Mucosa of rectum (tissue), 2 donors: Measurements from ENCODE around the gene STAM.
A peak's percentile ranks its signal among the peaks of the same experiment; 100 is the strongest.

Experiments
- H3K27ac ChIP-seq, 2 donors: one replicate each; pipeline ENCODE4 v1.7.0; 2013; ENCODE audit warnings: inconsistent platforms in 2 of 2, low read depth in 2 of 2, low read length in 2 of 2
- H3K27me3 ChIP-seq, 2 donors: one replicate each; pipeline ENCODE4 v1.7.0; 2013; ENCODE audit warnings: low read length in 2 of 2; ENCODE audit not compliant: control insufficient read depth in 2 of 2, insufficient read depth in 2 of 2
- H3K36me3 ChIP-seq, 2 donors: one replicate each; pipeline ENCODE4 v1.7.0; 2013; ENCODE audit warnings: low read length in 2 of 2; ENCODE audit not compliant: control insufficient read depth in 2 of 2, insufficient read depth in 2 of 2
- H3K4me1 ChIP-seq, 2 donors: one replicate each; pipeline ENCODE4 v1.7.0; 2013; ENCODE audit warnings: low read length in 2 of 2, mild to moderate bottlenecking in 1 of 2; ENCODE audit not compliant: control insufficient read depth in 2 of 2, insufficient read depth in 2 of 2
- H3K4me3 ChIP-seq, 2 donors: one replicate each; pipeline ENCODE4 v1.7.0; 2013; ENCODE audit warnings: low read length in 2 of 2
- H3K9ac ChIP-seq, 2 donors: one replicate each; pipeline ENCODE4 v1.7.0; 2013; ENCODE audit warnings: low read length in 2 of 2, low read depth in 1 of 2, mild to moderate bottlenecking in 1 of 2
- H3K9me3 ChIP-seq, 2 donors: one replicate each; pipeline ENCODE4 v1.7.0; 2013; ENCODE audit warnings: low read length in 2 of 2; ENCODE audit not compliant: control insufficient read depth in 2 of 2
- donor health status: healthy.
- donor health status: Normal muscosa, but diverticular disease.

STAM gene

GRCh38 chr10:17645621-17646345, 1.8 kb downstream of the STAM start:
- H3K27me3 ChIP-seq, result no peaks in the 10 kb centered on the region
- peaks cover 17 to 20% of the 10 kb centered on the region in 2 donors for H3K4me1 ChIP-seq
- peak overlapping the region; percentile 20 to 99 for H3K4me3 ChIP-seq
- H3K9me3 ChIP-seq, result no peaks in the 10 kb centered on the region
- peak overlapping the region in 1 of 2 donors; percentile 28 for H3K9ac ChIP-seq
- peaks cover 0 to 2% of the 10 kb centered on the region in 2 donors for H3K36me3 ChIP-seq
- H3K27ac ChIP-seq, result no peak overlapping the region

GRCh38 chr10:17647326-17647725, 3.4 kb downstream of the STAM start:
- Histone ChIP-seq H3K9me3 (no peaks in the 10 kb centered on the region), H3K27ac (no peak overlapping the region), H3K27me3 (no peaks in the 10 kb centered on the region), H3K4me3 (no peak overlapping the region), H3K9ac (no peak overlapping the region), H3K4me1 (peaks cover 17 to 20% of the 10 kb centered on the region in 2 donors), H3K36me3 (peaks cover 0 to 2% of the 10 kb centered on the region in 2 donors)

DNA sequence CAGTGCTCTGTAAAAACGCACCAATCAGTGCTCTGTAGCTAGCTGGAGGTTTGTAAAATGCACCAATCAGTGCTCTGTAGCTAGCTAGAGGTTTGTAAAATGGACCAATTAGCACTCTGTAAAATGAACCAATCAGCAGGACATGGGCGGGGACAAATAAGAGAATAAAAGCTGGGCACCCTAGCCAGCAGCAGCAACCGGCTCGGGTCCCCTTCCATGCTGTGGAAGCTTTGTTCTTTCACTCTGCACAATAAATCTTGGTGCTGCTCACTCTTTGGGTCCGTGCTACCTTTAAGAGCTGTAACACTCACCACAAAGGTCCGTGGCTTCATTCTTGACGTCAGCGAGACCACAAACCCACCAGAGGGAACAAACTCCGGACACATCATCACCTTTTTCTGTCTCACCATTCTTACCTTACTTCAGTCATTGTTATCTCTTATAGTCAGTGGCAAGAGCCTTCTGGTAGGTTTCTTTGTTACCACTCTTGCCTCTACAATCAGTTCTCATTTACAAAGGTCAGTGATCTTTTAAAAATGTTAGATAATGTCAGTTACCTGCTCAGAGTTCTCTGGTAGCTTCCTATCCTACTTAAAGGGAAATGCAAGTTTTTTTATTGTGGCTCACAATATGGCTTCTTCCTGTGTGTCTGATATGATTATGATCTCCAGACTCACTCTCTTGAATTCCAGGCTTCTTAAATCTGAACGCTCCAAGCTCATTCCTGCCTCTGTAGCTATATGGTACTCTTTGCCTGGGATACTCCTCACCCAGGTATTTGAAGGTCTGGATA, 4.5 kb downstream of the STAM start:
- H3K9me3 ChIP-seq, result no peaks in the 10 kb centered on the region
- no peak overlapping the region for H3K4me3 ChIP-seq
- peaks cover 12 to 16% of the 10 kb centered on the region in 2 donors for H3K4me1 ChIP-seq

DNA sequence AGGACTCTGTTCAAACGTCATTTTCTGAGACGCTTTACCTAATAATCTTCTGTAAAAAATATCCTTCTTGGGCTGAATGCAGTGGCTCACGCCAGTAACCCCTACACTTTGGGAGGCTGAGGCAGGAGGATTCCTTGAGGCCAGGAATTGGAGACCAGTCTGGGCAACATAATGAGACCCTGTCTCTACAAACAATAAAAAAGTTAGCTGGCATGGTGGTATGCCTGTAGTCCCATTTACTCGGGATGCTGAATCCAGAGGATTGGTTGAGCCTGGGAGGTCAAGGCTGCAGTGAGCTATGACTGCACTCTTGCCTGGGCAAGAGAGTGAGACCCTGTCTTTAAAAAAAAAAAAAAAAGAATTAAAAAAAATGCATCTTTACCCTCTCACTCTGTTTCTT, 5.1 kb downstream of the STAM start:
- Histone ChIP-seq H3K9ac (no peak overlapping the region), H3K36me3 (peaks cover 0 to 5% of the 10 kb centered on the region in 2 donors), H3K4me3 (no peak overlapping the region), H3K9me3 (no peaks in the 10 kb centered on the region), H3K27ac (no peak overlapping the region), H3K27me3 (no peaks in the 10 kb centered on the region), H3K4me1 (peaks cover 12 to 16% of the 10 kb centered on the region in 2 donors)

More for the DNA sequence above, 4.5 kb downstream of the STAM start:
- peaks cover 0 to 5% of the 10 kb centered on the region in 2 donors for H3K36me3 ChIP-seq
- no peak overlapping the region for H3K27ac ChIP-seq
- H3K9ac ChIP-seq, result no peak overlapping the region
- H3K27me3 ChIP-seq, result no peaks in the 10 kb centered on the region

DNA sequence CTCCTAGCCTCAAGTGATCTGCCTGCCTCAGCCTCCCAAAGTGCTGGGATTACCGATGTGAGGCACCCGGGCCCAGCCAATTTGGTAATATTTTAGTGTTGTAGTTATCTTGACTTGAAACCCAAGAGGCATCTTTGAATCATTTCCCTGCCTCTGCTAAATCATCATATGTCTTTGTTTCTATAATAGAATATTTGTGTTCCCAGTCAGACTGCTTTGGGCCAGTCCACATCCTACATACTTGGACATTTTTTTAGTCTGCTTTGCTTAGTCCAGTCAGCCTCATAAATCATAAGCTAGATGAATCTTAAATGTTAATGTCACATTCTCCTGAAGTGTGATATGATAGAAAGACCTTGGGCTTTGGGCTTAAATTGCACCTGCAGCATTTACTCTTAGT, 5.9 kb downstream of the STAM start:
- H3K27ac ChIP-seq, result no peak overlapping the region
- no peaks in the 10 kb centered on the region for H3K27me3 ChIP-seq
- no peak overlapping the region for H3K9ac ChIP-seq
- no peaks in the 10 kb centered on the region for H3K9me3 ChIP-seq
- no peak overlapping the region for H3K4me3 ChIP-seq
- peaks cover 14% of the 10 kb centered on the region in 2 donors for H3K4me1 ChIP-seq
- H3K36me3 ChIP-seq, result peaks cover 0 to 5% of the 10 kb centered on the region in 2 donors

- Histone ChIP-seq H3K4me3 (no peak overlapping the region), H3K27me3 (no peaks in the 10 kb centered on the region), H3K4me1 (peaks cover 9 to 10% of the 10 kb centered on the region in 2 donors), H3K9me3 (no peaks in the 10 kb centered on the region), H3K9ac (no peak overlapping the region), H3K27ac (no peak overlapping the region), H3K36me3 (peaks cover 0 to 5% of the 10 kb centered on the region in 2 donors)
These were observed 6.5 kb downstream of the STAM start for GRCh38 chr10:17650416-17650815.

- no peak overlapping the region for H3K9ac ChIP-seq
- H3K4me3 ChIP-seq, result no peak overlapping the region
- no peaks in the 10 kb centered on the region for H3K9me3 ChIP-seq
- peaks cover 0 to 2% of the 10 kb centered on the region in 2 donors for H3K4me1 ChIP-seq
- H3K36me3 ChIP-seq, result peaks cover 0 to 5% of the 10 kb centered on the region in 2 donors
- no peak overlapping the region for H3K27ac ChIP-seq
- no peaks in the 10 kb centered on the region for H3K27me3 ChIP-seq
These were observed 7.9 kb downstream of the STAM start for GRCh38 chr10:17651896-17652295.

DNA sequence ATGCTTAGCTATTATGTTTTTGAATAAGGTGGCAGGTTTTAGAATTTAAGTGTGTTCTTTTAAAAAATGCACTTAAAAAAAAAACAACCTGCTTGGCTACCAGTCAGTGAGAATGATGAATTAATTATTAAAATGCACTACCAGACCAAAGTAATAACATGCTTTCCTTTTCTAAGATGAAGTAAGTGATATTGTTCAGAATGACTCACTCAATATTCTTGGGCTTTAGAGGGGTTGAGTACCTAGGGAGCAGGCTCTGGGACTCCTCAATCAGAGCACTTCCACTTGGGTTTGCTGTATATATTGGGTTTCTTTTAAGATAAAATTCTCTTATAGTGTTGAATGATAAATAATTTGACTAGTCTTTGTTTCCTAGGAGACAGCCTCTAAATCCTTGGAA, 8.6 kb downstream of the STAM start:
- Histone ChIP-seq H3K9ac (no peak overlapping the region), H3K27ac (no peak overlapping the region), H3K4me1 (peaks cover 0 to 2% of the 10 kb centered on the region in 2 donors), H3K4me3 (no peak overlapping the region), H3K27me3 (no peaks in the 10 kb centered on the region), H3K9me3 (no peaks in the 10 kb centered on the region), H3K36me3 (peaks cover 0 to 5% of the 10 kb centered on the region in 2 donors)

DNA sequence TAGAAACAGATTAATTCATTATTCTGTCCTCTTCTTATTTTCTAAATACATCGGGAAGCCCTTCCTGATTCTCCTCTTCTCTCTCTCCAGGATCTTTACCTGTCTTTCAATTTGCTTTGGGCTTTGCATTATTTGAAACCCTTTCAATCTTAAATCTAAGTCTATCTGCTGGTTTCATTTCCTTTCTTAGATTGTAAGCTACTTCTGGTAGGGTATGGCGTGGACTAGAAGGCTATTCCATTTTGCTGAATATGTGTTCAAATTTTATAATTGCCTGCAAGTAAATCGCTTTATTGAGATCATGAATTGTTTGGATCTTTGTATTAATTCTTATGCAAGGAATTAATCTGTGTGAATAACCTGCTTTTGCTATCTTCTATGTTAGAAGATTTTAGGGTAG, 11.1 kb downstream of the STAM start:
- Histone ChIP-seq H3K9me3 (no peaks in the 10 kb centered on the region), H3K27me3 (no peaks in the 10 kb centered on the region), H3K4me1 (peaks cover 0 to 3% of the 10 kb centered on the region in 2 donors), H3K36me3 (peaks cover 0 to 4% of the 10 kb centered on the region in 2 donors), H3K4me3 (no peak overlapping the region), H3K27ac (no peak overlapping the region), H3K9ac (no peak overlapping the region)

DNA sequence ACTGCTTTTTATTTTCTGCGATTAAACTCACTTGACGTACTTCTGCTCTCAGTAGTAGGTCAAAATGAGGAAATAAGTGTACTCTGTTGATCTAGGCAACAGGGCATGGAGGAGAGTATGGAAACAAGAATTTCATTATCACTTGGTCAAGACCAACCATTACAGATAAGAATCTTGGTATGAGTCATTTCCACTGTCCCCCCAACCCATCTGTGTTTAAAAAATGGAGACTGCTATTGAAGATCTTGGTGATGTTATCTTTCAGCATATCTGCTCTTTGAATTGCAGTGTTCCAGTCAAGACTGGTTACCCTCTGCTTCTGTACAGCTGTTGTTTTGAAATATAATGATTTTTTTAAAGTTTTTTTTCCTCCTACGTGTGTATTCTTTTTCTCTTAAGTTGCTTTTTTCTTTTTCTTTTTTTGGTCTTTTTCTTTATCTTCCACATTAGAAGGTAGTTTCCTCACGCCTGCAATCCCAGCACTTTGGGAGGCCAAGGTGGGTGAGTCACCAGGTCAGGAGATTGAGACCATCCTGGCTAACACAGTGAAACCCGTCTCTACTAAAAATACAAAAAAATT, 11.7 kb downstream of the STAM start:
- no peak overlapping the region for H3K4me3 ChIP-seq
- H3K4me1 ChIP-seq, result peaks cover 0 to 3% of the 10 kb centered on the region in 2 donors
- no peak overlapping the region for H3K27ac ChIP-seq
- no peaks in the 10 kb centered on the region for H3K27me3 ChIP-seq
- peaks cover 0 to 3% of the 10 kb centered on the region in 2 donors for H3K36me3 ChIP-seq
- no peak overlapping the region for H3K9ac ChIP-seq
- H3K9me3 ChIP-seq, result no peaks in the 10 kb centered on the region
